Lung (tissue), 12 donors: ENCODE data around the gene FGF14. TPM values are rescaled to one million over a fixed set of nuclear protein-coding genes. Genes with fewer than 3 reads are reported as not detected.
A peak's percentile ranks its signal among the peaks of the same experiment; 100 is the strongest.

Experiments
- ATAC-seq: fragments of 200-7000 bp; cut with Tn5 transposase; one replicate; pipeline ENCODE4 v1.9.1; 2020; ENCODE audit warnings: moderate number of reproducible peaks; ENCODE audit not compliant: insufficient read depth, low FRiP score
- DNase-seq, 3 donors: peaks; one replicate each; pipeline ENCODE4 v3.0.0-alpha.2; 2013 to 2017
- H3K27ac ChIP-seq, 2 donors: one replicate each; pipeline ENCODE4 v1.5.1; 2013; ENCODE audit warnings: mild to moderate bottlenecking in 2 of 2, moderate library complexity in 2 of 2, control low read depth in 1 of 2, inconsistent platforms in 1 of 2, low read depth in 1 of 2, low read length in 1 of 2
- H3K27me3 ChIP-seq, 3 donors: one replicate each; pipeline ENCODE4 v1.5.1; 2013; ENCODE audit warnings: low read length in 2 of 3; ENCODE audit not compliant: control insufficient read depth in 3 of 3, insufficient read depth in 3 of 3
- H3K36me3 ChIP-seq, 4 donors: one replicate each; pipeline ENCODE4 v1.5.1; 2013; ENCODE audit warnings: low read length in 4 of 4, mild to moderate bottlenecking in 1 of 4, moderate library complexity in 1 of 4; ENCODE audit not compliant: control insufficient read depth in 4 of 4, insufficient read depth in 4 of 4
- H3K4me1 ChIP-seq, 5 donors: one replicate each; pipeline ENCODE4 v1.5.1; 2013; ENCODE audit warnings: low read length in 5 of 5, mild to moderate bottlenecking in 2 of 5, moderate library complexity in 1 of 5; ENCODE audit not compliant: control insufficient read depth in 5 of 5, insufficient read depth in 5 of 5
- H3K4me3 ChIP-seq: one replicate; pipeline ENCODE4 v1.5.1; 2013; ENCODE audit warnings: mild to moderate bottlenecking, control low read depth, moderate library complexity
- H3K9ac ChIP-seq, 2 donors: one replicate each; pipeline ENCODE4 v1.5.1; 2013; ENCODE audit warnings: low read length in 2 of 2, control low read depth in 1 of 2; ENCODE audit not compliant: insufficient read depth in 1 of 2
- H3K9me3 ChIP-seq, 4 donors: one replicate each; pipeline ENCODE4 v1.5.1; 2013; ENCODE audit warnings: low read length in 3 of 4, mild to moderate bottlenecking in 1 of 4, moderate library complexity in 1 of 4; ENCODE audit not compliant: control insufficient read depth in 4 of 4, insufficient read depth in 3 of 4
- WGBS, 2 donors: extraction: QIAGEN DNeasy Blood & Tissue Kit; methylation state at CpG; one replicate each; pipeline ENCODE4 v1.1.7; 2013; 5-methylcytosine and 5-hydroxymethylcytosine counted together
- polyA plus RNA-seq, 2 donors: library from polyadenylated mRNA; stranded (reverse); fragments of 200-250 nt; gene quantifications; one replicate each; pipeline ENCODE4 v1.2.1, GENCODE V29; 2013
- total RNA-seq, 2 donors: library from RNA; depleted of rRNA in 1 of 2; stranded (reverse); fragments of >200 nt in 1 of 2; gene quantifications; one replicate each; pipeline ENCODE4 v1.2.1, GENCODE V29; 2014 to 2021
- TF ChIP-seq, protein P1 (sequence below): IDR thresholded peaks from 2 replicates; pipeline ENCODE4 v1.5.1; 2012; ENCODE audit warnings: mild to moderate bottlenecking; ENCODE audit errors: control extremely low read depth, extremely low read depth
- donor health status: control.
- donor health status: control.
- donor health status: Bipolar disorder and iron deficiency.
- donor health status: healthy.
- donor health status: DM: yes; HTN: yes; CAD: no.

FGF14 gene
- total and polyA plus RNA-seq, 4 donors: 0.59 to 12.9 (median 2.3) TPM

DNA sequence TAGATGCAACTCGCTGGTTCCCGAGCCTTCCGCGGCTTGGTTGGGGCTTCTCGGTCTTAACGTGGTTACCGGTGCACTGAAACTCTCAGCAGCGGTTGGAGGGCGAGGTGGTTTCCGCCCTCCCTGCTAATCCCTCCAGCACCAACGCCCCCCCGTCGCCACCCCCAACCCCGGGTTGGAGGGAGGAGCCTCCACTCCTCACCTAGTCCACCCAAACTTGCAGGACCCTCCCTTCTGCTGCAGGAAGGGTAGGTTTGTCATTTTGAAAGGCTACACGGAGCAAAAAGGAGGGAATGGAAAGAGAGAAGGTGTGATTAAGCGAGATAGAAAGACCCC is 484.4 kb downstream of the FGF14 start:
- WGBS, 2 donors: 2 to 6% methylated on average over 16 of the region's 16 CpGs
- H3K27me3 ChIP-seq: peaks cover 25 to 58% (median 38%) of the 10 kb centered on the region in 3 donors

DNA sequence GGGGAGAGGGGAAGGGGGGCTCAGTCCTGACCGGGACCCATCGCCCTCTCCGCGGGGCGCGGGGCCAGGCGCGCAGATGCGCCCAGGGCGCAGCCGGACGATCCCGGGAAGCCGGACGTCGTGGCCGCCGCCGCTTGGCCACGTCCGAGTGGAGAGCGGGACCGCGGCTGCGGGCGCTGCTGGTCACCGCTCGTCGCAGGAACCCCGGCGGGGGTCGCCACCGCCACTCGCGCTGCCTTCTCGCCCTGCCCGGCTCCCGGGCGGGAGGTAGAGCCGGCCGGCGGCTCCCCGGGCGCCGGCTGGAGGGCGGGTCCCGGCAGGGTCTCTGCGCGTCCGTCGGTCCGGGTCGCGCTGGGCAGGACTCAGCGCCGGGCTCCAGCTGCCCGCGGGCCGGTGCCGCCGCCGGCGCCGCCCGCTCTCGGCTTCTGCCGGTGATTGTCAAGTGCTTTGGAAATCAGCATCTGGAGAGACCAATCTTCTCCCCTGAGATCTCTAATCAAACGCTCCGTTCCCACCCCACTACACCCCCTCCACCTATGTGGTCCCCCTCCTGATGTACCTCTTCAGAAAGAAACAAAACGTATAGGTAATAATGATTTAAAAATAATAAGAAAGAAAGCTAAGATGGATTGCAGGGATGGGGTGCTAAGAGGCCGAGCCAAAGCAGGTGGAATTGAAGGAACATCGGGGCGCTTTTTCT is 484.9 kb downstream of the FGF14 start:
- H3K27me3 ChIP-seq: peaks cover 25 to 58% (median 38%) of the 10 kb centered on the region in 3 donors
- H3K27ac ChIP-seq: no peak overlapping the region
- peaks cover 0 to 5% (median 0%) of the 10 kb centered on the region in 4 donors for H3K9me3 ChIP-seq
- WGBS, 2 donors: 2% methylated on average over 34 to 73 of the region's 73 CpGs
- peaks cover 0 to 6% (median 0%) of the 10 kb centered on the region in 5 donors for H3K4me1 ChIP-seq
- no peaks in the 10 kb centered on the region for H3K36me3 ChIP-seq
- ATAC-seq (no peak), DNase-seq (no peak)
- TF ChIP-seq, protein P1, sequence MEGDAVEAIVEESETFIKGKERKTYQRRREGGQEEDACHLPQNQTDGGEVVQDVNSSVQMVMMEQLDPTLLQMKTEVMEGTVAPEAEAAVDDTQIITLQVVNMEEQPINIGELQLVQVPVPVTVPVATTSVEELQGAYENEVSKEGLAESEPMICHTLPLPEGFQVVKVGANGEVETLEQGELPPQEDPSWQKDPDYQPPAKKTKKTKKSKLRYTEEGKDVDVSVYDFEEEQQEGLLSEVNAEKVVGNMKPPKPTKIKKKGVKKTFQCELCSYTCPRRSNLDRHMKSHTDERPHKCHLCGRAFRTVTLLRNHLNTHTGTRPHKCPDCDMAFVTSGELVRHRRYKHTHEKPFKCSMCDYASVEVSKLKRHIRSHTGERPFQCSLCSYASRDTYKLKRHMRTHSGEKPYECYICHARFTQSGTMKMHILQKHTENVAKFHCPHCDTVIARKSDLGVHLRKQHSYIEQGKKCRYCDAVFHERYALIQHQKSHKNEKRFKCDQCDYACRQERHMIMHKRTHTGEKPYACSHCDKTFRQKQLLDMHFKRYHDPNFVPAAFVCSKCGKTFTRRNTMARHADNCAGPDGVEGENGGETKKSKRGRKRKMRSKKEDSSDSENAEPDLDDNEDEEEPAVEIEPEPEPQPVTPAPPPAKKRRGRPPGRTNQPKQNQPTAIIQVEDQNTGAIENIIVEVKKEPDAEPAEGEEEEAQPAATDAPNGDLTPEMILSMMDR: no peak
- H3K4me3 ChIP-seq: no peak overlapping the region
- no peak overlapping the region for H3K9ac ChIP-seq

More for the DNA sequence above, 484.4 kb downstream of the FGF14 start:
- no peak overlapping the region for H3K27ac ChIP-seq
- TF ChIP-seq, protein P1: no peak
- H3K36me3 ChIP-seq: no peaks in the 10 kb centered on the region
- H3K9ac ChIP-seq: no peak overlapping the region
- H3K4me3 ChIP-seq: no peak overlapping the region
- H3K9me3 ChIP-seq: peaks cover 0 to 5% (median 0%) of the 10 kb centered on the region in 4 donors
- no peak for ATAC-seq
- peaks cover 0 to 6% (median 0%) of the 10 kb centered on the region in 5 donors for H3K4me1 ChIP-seq
- no peak for DNase-seq

DNA sequence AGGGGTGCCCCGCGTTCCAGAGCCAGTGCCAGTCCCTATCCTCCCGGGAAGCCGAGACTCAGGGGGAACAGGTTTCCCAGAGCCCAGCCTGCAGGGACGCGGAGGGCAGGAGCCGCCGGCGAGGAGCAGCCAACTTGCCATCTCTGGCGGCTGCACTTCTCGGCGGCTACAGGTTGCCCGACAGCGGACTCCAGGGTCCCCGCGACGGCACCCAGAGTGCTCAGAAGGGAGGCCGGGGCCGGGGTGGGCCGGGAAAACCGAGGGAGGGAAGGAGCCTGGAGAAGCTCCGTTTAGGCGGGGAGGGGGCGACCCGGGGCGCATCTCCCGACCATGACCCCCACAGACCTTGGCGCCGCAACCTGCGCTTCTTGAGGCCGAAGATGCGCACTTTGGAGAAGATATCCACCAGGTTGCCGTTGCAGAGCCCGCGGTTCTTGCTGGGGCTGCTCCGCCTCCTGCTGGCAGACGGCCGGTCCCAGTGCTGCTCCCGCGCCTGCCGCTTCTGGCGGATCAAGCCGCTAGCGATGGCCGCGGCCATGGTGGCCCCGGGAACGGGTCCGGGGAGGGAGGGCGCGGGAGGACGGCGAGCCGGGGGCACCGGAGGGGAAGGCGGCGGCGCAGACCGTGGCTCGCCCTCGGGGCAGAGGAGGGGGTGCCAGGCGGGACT is 485.6 kb downstream of the FGF14 start:
- Histone ChIP-seq H3K9ac (no peak overlapping the region), H3K4me3 (no peak overlapping the region), H3K9me3 (peaks cover 0 to 5% (median 0%) of the 10 kb centered on the region in 4 donors), H3K27me3 (peaks cover 25 to 54% (median 38%) of the 10 kb centered on the region in 3 donors), H3K36me3 (no peaks in the 10 kb centered on the region), H3K4me1 (peaks cover 0 to 6% (median 0%) of the 10 kb centered on the region in 5 donors), H3K27ac (no peak overlapping the region)
- ATAC-seq (no peak), DNase-seq (peak in 2 of 3 donors; percentile 13 to 16)
- 2% methylated on average over 57 to 62 of the region's 62 CpGs for WGBS, 2 donors
- TF ChIP-seq, protein P1: no peak
